ENCODE measurements around the gene TSPAN12. TPM values are rescaled to one million over a fixed set of nuclear protein-coding genes. Genes with fewer than 3 reads are reported as not detected.

Gene TSPAN12
- total and polyA plus RNA-seq, 2 of the 8 experiments (the other 6 are each of a cell fraction or from before 2014, with no cell fraction given), result 6.1 to 17.9 TPM

- TF ChIP-seq ATF3 (IDR thresholded peaks at IDR 0.05; ENCODE audit: insufficient read depth, low read depth, low read length) (no peak), MAFK (IDR thresholded peaks at IDR 0.05; ENCODE audit: low read depth, low read length) (no peak), ASH2L (IDR thresholded peaks at IDR 0.05; ENCODE audit: low read length) (no peak)
Measured at GRCh38 chr7:120806669-120807068, 51.3 kb downstream of the TSPAN12 start (continued).

All from H1 (cell line).